ENCODE measurements around the gene PRICKLE1. TPM values are rescaled to one million over a fixed set of nuclear protein-coding genes. Genes with fewer than 3 reads are reported as not detected.
"Not testable (repeated sequence)": the region's sequence is repeated elsewhere in the genome, so short reads cannot be mapped to it uniquely, and the experiment has no call there.

PRICKLE1 gene
- total RNA-seq, 2 donors from 2014 or later, result not detected

DNA sequence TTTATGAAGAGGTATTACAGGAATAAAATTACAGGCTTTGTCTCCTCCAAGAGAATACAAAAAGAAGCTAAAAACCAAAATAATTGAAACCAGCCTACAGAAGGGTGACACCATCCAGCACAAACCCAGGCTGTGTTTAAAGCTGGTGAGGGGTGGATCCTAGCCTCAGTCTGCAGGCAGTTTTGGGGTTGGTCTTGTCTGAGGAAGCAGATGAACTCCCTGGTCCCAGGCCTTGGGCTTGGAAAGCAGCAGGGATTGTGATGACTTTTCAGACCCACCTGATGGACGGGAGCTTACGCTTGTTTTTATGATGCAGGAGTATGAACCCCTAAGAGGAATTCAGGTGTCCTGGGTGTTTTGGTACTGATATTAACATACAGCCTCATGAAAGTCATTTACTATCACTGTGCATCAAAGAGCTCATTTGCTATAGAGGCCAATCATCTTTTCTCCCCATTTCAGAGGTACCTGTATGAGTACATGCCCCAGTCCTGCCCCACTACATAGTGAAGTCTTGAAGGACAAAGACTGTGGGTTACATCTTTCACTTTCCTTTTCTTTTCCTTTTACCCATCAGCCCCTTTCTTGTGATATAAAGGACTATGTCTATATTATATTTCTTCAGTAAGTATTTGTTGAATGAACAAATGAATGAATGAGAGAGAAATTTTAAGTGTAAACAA is 18.1 kb downstream of the PRICKLE1 start:
- no peaks in the 10 kb centered on the region for H3K9me3 Mint-ChIP-seq
- DNase-seq (ENCODE audit: low spot score in 2 of 2), result no peak
- H3K36me3 Mint-ChIP-seq, result no peaks in the 10 kb centered on the region
- ATAC-seq, result peak in 1 of 2 donors; percentile 68
- no peak overlapping the region for H3K27ac Mint-ChIP-seq

GRCh38 chr12:42570076-42570475 is 19.5 kb downstream of the PRICKLE1 start:
- Mint-ChIP-seq H3K9me3 (no peaks in the 10 kb centered on the region), H3K27ac (no peak overlapping the region), H3K36me3 (no peaks in the 10 kb centered on the region)
- ATAC-seq (no peak), DNase-seq (ENCODE audit: low spot score in 2 of 2) (no peak)

DNA sequence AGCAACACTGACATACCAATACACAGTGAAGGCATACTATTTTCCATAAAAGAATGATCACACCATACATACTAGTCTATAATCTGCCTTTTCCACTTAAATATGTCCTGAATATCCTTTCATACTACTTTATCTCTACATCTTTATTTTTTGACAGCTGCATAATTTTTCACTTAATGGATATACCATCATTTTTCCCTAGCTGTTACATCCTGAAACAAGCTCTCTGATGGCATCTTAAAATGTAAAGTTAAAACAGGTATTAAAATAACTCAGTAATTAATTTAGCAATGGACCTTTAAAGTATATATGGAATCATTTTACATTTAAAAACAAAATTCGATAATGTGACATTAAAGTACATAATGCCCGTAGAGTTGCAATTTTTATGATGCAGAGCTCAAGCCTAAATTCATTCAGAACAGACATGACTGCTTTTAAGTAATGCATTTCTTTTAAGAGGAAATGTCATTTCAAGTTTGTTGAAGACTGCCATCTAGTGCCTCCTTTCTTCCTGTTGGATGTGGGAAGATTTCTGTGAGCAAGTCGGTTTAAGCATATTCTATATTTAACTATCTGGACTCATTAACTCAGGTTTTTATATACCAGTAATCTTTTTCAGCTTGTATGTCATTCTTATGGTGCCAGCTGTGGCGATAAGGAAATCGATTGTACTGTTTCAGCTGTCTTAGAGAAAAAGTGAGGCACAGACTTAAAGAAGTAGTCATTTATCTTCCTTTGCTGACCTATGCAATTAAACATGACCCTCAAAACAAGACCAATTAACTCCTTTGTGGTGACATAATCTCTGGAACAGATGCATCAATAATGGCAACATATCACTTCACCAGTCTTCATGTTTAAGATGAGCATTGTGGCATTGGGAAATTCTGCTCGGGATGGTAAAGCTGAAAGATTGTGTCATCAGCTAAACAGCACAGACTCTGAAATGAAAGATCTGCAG is 20.3 kb downstream of the PRICKLE1 start:
- no peaks in the 10 kb centered on the region for H3K36me3 Mint-ChIP-seq
- H3K27ac Mint-ChIP-seq, result no peak overlapping the region
- ATAC-seq, result no peak
- no peaks in the 10 kb centered on the region for H3K9me3 Mint-ChIP-seq
- no peak for DNase-seq (ENCODE audit: low spot score in 2 of 2)

GRCh38 chr12:42565633-42566032 is 23.9 kb downstream of the PRICKLE1 start:
- ATAC-seq (no peak), DNase-seq (ENCODE audit: low spot score in 2 of 2) (no peak)
- H3K36me3 Mint-ChIP-seq, result no peaks in the 10 kb centered on the region
- no peak overlapping the region for H3K27ac Mint-ChIP-seq
- H3K9me3 Mint-ChIP-seq, result no peaks in the 10 kb centered on the region

GRCh38 chr12:42564996-42565395 is 24.6 kb downstream of the PRICKLE1 start:
- ATAC-seq, result no peak
- H3K9me3 Mint-ChIP-seq, result no peaks in the 10 kb centered on the region

DNA sequence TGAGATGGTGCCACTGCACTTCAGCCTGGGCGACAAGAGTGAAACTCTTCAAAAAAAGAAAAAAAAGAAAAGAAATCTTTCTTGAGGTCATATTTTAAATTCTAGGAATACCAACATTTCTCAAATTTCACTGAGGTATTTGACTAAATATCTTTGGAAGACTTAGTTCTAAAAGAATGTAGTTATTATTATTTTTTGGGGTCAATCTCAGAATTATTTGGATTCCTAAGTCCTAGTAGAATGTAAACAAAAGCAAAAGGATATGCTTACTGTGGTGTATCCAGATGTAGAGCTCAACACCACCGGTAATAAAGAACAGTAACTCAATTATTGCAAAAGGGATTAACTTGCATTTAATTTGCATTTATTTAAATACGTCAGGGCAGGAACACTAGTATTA is 25.0 kb downstream of the PRICKLE1 start:
- H3K27ac Mint-ChIP-seq, result no peak overlapping the region
- ATAC-seq (no peak), DNase-seq (ENCODE audit: low spot score in 2 of 2) (no peak)
- no peaks in the 10 kb centered on the region for H3K9me3 Mint-ChIP-seq
- no peaks in the 10 kb centered on the region for H3K36me3 Mint-ChIP-seq

More at GRCh38 chr12:42564996-42565395, 24.6 kb downstream of the PRICKLE1 start:
- no peak for DNase-seq (ENCODE audit: low spot score in 2 of 2)
- Mint-ChIP-seq H3K27ac (no peak overlapping the region), H3K36me3 (no peaks in the 10 kb centered on the region)

DNA sequence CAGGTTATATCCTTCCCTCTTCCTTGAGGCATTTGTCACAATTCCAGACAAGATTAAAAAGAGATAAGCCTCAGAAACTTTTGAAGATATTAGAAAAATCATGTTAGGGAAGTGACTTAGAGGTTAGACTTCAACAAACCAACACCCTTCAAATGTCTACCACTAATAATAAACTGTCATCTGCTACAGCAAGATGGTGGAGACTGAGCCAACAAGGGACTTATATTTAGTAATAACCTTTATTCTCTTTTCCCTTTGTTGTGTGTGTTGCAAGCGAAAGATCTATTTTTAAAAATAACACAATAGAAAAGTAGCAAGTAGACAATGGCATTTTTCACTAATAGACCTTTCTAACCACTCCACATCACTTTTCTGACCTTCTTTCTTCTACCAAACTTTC is 28.6 kb downstream of the PRICKLE1 start:
- no peak for ATAC-seq
- H3K36me3 Mint-ChIP-seq, result no peaks in the 10 kb centered on the region
- H3K9me3 Mint-ChIP-seq, result no peaks in the 10 kb centered on the region
- no peak overlapping the region for H3K27ac Mint-ChIP-seq
- DNase-seq (ENCODE audit: low spot score in 2 of 2), result no peak

GRCh38 chr12:42557586-42558172 is 31.9 kb downstream of the PRICKLE1 start:
- no peak overlapping the region for H3K27ac Mint-ChIP-seq
- H3K36me3 Mint-ChIP-seq, result no peaks in the 10 kb centered on the region
- ATAC-seq, result no peak
- H3K9me3 Mint-ChIP-seq, result no peaks in the 10 kb centered on the region
- no peak for DNase-seq (ENCODE audit: low spot score in 2 of 2)

- ATAC-seq (no peak), DNase-seq (ENCODE audit: low spot score in 2 of 2) (no peak)
- no peak overlapping the region for H3K27ac Mint-ChIP-seq
- H3K9me3 Mint-ChIP-seq, result no peaks in the 10 kb centered on the region
- H3K36me3 Mint-ChIP-seq, result no peaks in the 10 kb centered on the region
These were observed 32.6 kb downstream of the PRICKLE1 start for GRCh38 chr12:42556917-42557316.

DNA sequence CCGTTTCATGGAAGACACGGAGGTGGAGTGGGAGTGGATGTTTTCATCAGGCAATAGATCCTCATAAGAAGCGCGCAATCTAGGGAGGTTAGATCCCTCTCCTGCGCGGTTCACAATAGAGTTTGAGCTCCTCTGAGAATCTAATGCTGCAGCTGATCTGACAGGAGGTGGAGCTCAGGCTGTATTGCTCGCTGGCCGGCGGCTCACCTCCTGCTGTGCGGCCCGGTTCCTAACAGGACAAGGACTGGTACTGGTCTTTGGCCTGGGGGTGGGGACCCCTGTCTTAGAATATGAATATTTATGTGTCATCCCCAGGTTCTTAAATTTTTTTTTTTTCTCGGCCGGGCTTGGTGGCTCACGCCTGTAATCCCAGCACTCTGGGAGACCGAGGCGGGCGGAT is 36.7 kb downstream of the PRICKLE1 start:
- Mint-ChIP-seq H3K36me3 (no peaks in the 10 kb centered on the region), H3K27ac (no peak overlapping the region), H3K9me3 (no peaks in the 10 kb centered on the region)
- no peak for ATAC-seq
- no peak for DNase-seq (ENCODE audit: low spot score in 2 of 2)

DNA sequence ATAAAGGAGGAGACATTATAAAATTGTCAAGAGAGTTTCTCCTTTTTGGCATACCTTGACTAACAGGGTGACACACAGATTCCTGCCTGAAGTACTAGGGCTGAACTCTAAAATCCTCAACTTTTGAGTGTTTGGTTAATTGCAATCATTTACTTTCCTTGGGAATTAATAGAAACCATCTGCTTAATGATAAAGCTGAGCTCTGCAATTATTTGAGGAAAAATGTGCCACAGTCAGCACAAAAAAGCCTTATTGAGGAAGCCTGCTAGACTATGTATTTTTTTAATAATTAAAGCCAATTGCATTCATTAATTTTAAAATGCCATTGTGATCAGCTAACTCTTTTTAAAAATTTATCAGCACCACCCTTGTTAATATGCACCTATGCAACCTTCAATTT is 38.7 kb downstream of the PRICKLE1 start:
- Mint-ChIP-seq H3K27ac (no peak overlapping the region), H3K9me3 (no peaks in the 10 kb centered on the region), H3K36me3 (no peaks in the 10 kb centered on the region)
- ATAC-seq (no peak), DNase-seq (ENCODE audit: low spot score in 2 of 2) (no peak)

- no peaks in the 10 kb centered on the region for H3K36me3 Mint-ChIP-seq
- ATAC-seq (no peak), DNase-seq (ENCODE audit: low spot score in 2 of 2) (no peak)
- H3K27ac Mint-ChIP-seq, result no peak overlapping the region
- H3K9me3 Mint-ChIP-seq, result no peaks in the 10 kb centered on the region
These were observed 42.8 kb downstream of the PRICKLE1 start for GRCh38 chr12:42546709-42547108.

GRCh38 chr12:42541965-42542364 is 47.6 kb downstream of the PRICKLE1 start:
- Mint-ChIP-seq H3K27ac (no peak overlapping the region), H3K36me3 (no peaks in the 10 kb centered on the region), H3K9me3 (no peaks in the 10 kb centered on the region)
- DNase-seq (ENCODE audit: low spot score in 2 of 2), result no peak
- ATAC-seq, result no peak

GRCh38 chr12:42541308-42541707 is 48.2 kb downstream of the PRICKLE1 start:
- not testable (repeated sequence) for H3K27ac Mint-ChIP-seq; H3K9me3 Mint-ChIP-seq; DNase-seq (ENCODE audit: low spot score in 2 of 2); ATAC-seq; H3K36me3 Mint-ChIP-seq

DNA sequence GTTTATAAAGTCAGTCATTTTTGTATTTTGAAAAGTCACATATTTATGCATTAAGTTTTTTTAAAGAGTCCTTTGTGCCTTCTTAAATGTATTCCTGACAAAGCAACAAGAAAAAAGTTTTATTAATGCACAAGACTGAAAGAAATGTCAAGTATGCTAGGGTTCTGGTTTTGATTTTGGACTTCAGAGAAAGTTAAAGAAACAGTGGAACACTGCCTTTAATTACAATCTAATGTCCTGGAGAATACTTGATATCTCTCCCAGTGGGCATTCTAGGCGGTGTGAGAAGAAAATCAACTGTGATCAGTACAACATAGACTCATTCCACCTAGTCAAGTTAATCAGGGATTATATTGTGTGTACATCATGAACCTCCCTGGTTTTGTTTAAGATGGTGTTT is 49.9 kb downstream of the PRICKLE1 start:
- H3K9me3 Mint-ChIP-seq, result no peaks in the 10 kb centered on the region
- H3K27ac Mint-ChIP-seq, result no peak overlapping the region
- ATAC-seq (no peak), DNase-seq (ENCODE audit: low spot score in 2 of 2) (no peak)
- no peaks in the 10 kb centered on the region for H3K36me3 Mint-ChIP-seq

DNA sequence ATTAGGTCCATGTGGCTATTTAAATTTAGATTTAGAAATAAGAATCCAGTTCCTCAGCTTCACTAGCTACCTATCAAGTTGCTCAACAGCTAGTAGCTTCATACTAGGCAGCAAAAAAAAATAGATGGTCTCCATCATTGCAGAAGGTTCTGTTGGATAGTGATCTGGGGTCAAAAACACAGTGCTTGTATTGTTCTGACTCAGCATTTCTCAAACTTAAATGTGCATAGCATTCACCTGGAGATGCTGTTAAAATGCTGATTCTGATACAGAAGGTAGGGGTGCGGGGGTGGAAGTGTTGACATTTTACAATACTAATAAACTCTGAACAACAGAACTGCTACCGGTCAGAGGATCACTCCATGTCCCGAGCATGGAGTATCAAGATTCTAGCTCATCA is 51.3 kb downstream of the PRICKLE1 start:
- no peaks in the 10 kb centered on the region for H3K9me3 Mint-ChIP-seq
- H3K36me3 Mint-ChIP-seq, result no peaks in the 10 kb centered on the region
- ATAC-seq, result no peak
- H3K27ac Mint-ChIP-seq, result no peak overlapping the region
- DNase-seq (ENCODE audit: low spot score in 2 of 2), result no peak

DNA sequence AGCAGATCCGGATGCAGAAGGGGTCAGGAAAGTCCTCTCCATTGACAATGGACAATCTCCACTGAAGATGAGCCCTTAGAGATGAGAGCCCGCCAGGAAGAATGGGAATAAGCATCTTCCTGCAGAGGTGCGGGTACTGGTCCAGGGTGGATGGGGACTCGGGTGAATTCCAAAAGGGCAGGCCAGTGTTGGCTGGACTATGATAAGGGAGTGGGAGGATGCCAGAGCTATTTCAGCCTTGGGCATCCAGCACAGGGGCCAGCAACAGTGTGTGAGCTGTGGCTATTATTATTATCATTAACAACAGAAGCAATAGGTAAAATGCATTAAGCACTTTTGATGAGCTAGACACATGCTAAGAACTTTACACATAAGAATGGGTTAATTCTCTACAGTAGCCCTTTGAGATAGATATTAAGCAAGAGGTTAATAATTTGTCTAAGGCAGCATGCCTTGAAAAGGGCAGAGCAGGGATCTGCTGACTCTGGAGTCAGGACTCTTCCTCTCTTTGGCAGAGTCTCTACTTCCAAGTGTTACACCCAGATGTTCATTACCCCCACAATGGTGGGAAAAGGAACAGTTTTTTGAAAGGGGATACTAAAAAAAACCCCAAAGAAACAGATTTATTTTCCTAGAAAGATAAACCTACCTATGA is 55.2 kb downstream of the PRICKLE1 start:
- Mint-ChIP-seq H3K27ac (no peak overlapping the region), H3K36me3 (no peaks in the 10 kb centered on the region)
- no peak for ATAC-seq

More for the DNA sequence above, 55.2 kb downstream of the PRICKLE1 start:
- no peaks in the 10 kb centered on the region for H3K9me3 Mint-ChIP-seq
- no peak for DNase-seq (ENCODE audit: low spot score in 2 of 2)

All from activated naive CD4-positive, alpha-beta T cell treated with anti-CD3 and anti-CD28 coated beads, Interleukin-2, amount 50 U/mL, for 72 hours (primary cell).